Panc1 (cell line): ENCODE data around the gene ZGRF1. TPM values are rescaled to one million over a fixed set of nuclear protein-coding genes. Genes with fewer than 3 reads are reported as not detected.

ENCODE experiments used
- ATAC-seq: fragments of 200-7000 bp; cut with Tn5 transposase; 2 replicates; pipeline ENCODE4 v1.9.1; 2020; ENCODE audit warnings: mild to moderate bottlenecking, moderate library complexity
- BruUV-seq: library from RNA; stranded (reverse); fragments of 400-500 nt; replicated peaks from 2 replicates; lab custom pipeline; 2021; lab: Mats Ljungman, UMichigan
- CTCF ChIA-PET: fragments of 300-600 bp; sonication (Branson Sonifier 250); formaldehyde crosslinking; loops from one replicate; lab custom pipeline; 2022; ENCODE audit warnings: antibody characterized with exemption; lab: Charles Lee
- POLR2A ChIA-PET: fragments of 300-600 bp; sonication (Branson Sonifier 250); formaldehyde crosslinking; loops from one replicate; lab custom pipeline; 2022; ENCODE audit warnings: antibody characterized with exemption; lab: Charles Lee
- DNase-seq: peaks from one replicate; pipeline ENCODE4 v3.0.0-alpha.2; 2010; ENCODE audit warnings: low read depth, low spot score
- H3K27ac ChIP-seq: 2 replicates; pipeline ENCODE4 v1.5.1; 2011; ENCODE audit warnings: mild to moderate bottlenecking, low read length, inconsistent platforms
- H3K27me3 ChIP-seq: fragments of 200-500 bp; sonication (Bioruptor generic); 2 replicates; pipeline ENCODE4 v1.6.0; 2014; ENCODE audit warnings: low read length, inconsistent platforms; ENCODE audit not compliant: control insufficient read depth, insufficient read depth
- H3K36me3 ChIP-seq: fragments of 200-500 bp; sonication (Bioruptor generic); 2 replicates; pipeline ENCODE4 v1.5.1; 2014; ENCODE audit warnings: inconsistent platforms, mild to moderate bottlenecking, low read length, moderate library complexity; ENCODE audit not compliant: control insufficient read depth, insufficient read depth
- H3K4me1 ChIP-seq: 2 replicates; pipeline ENCODE4 v1.5.1; 2011; ENCODE audit warnings: inconsistent platforms, mild to moderate bottlenecking, low read length, moderate library complexity; ENCODE audit not compliant: control insufficient read depth, insufficient read depth
- H3K4me3 ChIP-seq, 2 experiments: 2 replicates each; pipeline ENCODE4 v1.5.1; 2011 to 2012; ENCODE audit warnings: low read depth in 2 of 2, low read length in 2 of 2, mild to moderate bottlenecking in 2 of 2, inconsistent platforms in 1 of 2, moderate library complexity in 1 of 2
- H3K9me3 ChIP-seq: fragments of 200-500 bp; sonication (Bioruptor generic); 2 replicates; pipeline ENCODE4 v1.5.1; 2014; ENCODE audit warnings: low read depth, mild to moderate bottlenecking, inconsistent platforms, low read length, moderate library complexity; ENCODE audit not compliant: control insufficient read depth, insufficient read depth
- CTCF ChIP-seq: fragments of 450-650 bp; IDR thresholded peaks from 2 replicates; pipeline ENCODE4 v1.5.1; 2017; ENCODE audit warnings: mild to moderate bottlenecking
- POLR2AphosphoS5 ChIP-seq: IDR thresholded peaks from 2 replicates; pipeline ENCODE4 v1.6.1; 2012; ENCODE audit warnings: mild to moderate bottlenecking, low read depth, low read length, moderate library complexity
- SIN3A ChIP-seq: IDR thresholded peaks from 2 replicates; pipeline ENCODE4 v1.6.1; 2012; ENCODE audit warnings: low read depth, mild to moderate bottlenecking, low read length, moderate library complexity, borderline replicate concordance; ENCODE audit not compliant: insufficient read depth
- TCF7L2 ChIP-seq: IDR thresholded peaks from 2 replicates; pipeline ENCODE4 v1.6.1; 2011; ENCODE audit warnings: mild to moderate bottlenecking, low read depth, low read length, inconsistent platforms
- in situ Hi-C: cut with HindIII; loops from 2 replicates; pipeline ENCODE4 v1.10.0; 2016; ENCODE audit warnings: low sequenced_read_pairs, low pct_unique_long_range_greater_than_20kb
- intact Hi-C: fragments of 100-400 bp; cut with micrococcal nuclease; formaldehyde crosslinking; loops from one replicate; pipeline ENCODE4 v1.10.0; 2022; ENCODE audit not compliant: unreplicated experiment
- total RNA-seq: library from RNA; stranded (reverse); gene quantifications from one replicate; pipeline ENCODE4 v1.2.1, GENCODE V29; 2021; ENCODE audit not compliant: unreplicated experiment
- TF ChIP-seq, protein P1 (sequence below), 2 experiments: IDR thresholded peaks; 2 replicates each; pipeline ENCODE4 v1.6.1; 2011 to 2012; ENCODE audit warnings: low read depth in 2 of 2, control low read depth in 1 of 2, low read length in 1 of 2, mild to moderate bottlenecking in 1 of 2, moderate library complexity in 1 of 2; ENCODE audit not compliant: insufficient read depth in 1 of 2

Gene ZGRF1
- total RNA-seq, 1 experiment from 2014 or later: 7.4 TPM

GRCh38 chr4:112552668-112553067 is 84.0 kb downstream of the ZGRF1 start:
- no peaks in the 10 kb centered on the region for H3K4me1 ChIP-seq
- CTCF ChIA-PET: no interaction called here

GRCh38 chr4:112550728-112551127 is 86.0 kb downstream of the ZGRF1 start:
- POLR2A ChIA-PET: no interaction called here
- Histone ChIP-seq H3K27ac (no peak overlapping the region), H3K9me3 (no peaks in the 10 kb centered on the region), H3K4me3 (no peak overlapping the region), H3K36me3 (no peaks in the 10 kb centered on the region), H3K27me3 (no peaks in the 10 kb centered on the region), H3K4me1 (no peaks in the 10 kb centered on the region)
- TF ChIP-seq CTCF (no peak), TCF7L2 (no peak), SIN3A (no peak), POLR2AphosphoS5 (no peak)
- TF ChIP-seq, protein P1, sequence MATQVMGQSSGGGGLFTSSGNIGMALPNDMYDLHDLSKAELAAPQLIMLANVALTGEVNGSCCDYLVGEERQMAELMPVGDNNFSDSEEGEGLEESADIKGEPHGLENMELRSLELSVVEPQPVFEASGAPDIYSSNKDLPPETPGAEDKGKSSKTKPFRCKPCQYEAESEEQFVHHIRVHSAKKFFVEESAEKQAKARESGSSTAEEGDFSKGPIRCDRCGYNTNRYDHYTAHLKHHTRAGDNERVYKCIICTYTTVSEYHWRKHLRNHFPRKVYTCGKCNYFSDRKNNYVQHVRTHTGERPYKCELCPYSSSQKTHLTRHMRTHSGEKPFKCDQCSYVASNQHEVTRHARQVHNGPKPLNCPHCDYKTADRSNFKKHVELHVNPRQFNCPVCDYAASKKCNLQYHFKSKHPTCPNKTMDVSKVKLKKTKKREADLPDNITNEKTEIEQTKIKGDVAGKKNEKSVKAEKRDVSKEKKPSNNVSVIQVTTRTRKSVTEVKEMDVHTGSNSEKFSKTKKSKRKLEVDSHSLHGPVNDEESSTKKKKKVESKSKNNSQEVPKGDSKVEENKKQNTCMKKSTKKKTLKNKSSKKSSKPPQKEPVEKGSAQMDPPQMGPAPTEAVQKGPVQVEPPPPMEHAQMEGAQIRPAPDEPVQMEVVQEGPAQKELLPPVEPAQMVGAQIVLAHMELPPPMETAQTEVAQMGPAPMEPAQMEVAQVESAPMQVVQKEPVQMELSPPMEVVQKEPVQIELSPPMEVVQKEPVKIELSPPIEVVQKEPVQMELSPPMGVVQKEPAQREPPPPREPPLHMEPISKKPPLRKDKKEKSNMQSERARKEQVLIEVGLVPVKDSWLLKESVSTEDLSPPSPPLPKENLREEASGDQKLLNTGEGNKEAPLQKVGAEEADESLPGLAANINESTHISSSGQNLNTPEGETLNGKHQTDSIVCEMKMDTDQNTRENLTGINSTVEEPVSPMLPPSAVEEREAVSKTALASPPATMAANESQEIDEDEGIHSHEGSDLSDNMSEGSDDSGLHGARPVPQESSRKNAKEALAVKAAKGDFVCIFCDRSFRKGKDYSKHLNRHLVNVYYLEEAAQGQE (IDR thresholded peaks at IDR 0.05; ENCODE audit: insufficient read depth in 1 of 2, low read depth in 2 of 2, low read length in 1 of 2): no peak
- CTCF ChIA-PET: no interaction called here
- ATAC-seq (no peak), DNase-seq (no peak)
- intact Hi-C loops: no loop called here
- in situ Hi-C loops: no loop called here
- no TSS peak for BruUV-seq

More at GRCh38 chr4:112552668-112553067, 84.0 kb downstream of the ZGRF1 start:
- Histone ChIP-seq H3K27me3 (no peaks in the 10 kb centered on the region), H3K9me3 (no peaks in the 10 kb centered on the region), H3K27ac (no peak overlapping the region), H3K36me3 (no peaks in the 10 kb centered on the region), H3K4me3 (no peak overlapping the region)
- TF ChIP-seq, protein P1 (IDR thresholded peaks at IDR 0.05; ENCODE audit: insufficient read depth in 1 of 2, low read depth in 2 of 2, low read length in 1 of 2): no peak
- TF ChIP-seq CTCF (no peak), POLR2AphosphoS5 (no peak), TCF7L2 (no peak), SIN3A (no peak)
- intact Hi-C loops (no loop called here), in situ Hi-C loops (no loop called here)
- DNase-seq: no peak
- BruUV-seq: no TSS peak
- ATAC-seq: no peak
- POLR2A ChIA-PET: no interaction called here
